ENCODE data around the gene RNU4-1.

GRCh38 chr12:120278137-120279069 is 14.6 kb downstream of the RNU4-1 start:
- TF ChIP-seq CTCF (IDR thresholded peaks at IDR 0.05; ENCODE audit: insufficient read depth, low read length, poor library complexity, severe bottlenecking) (no peak), EZH2phosphoT487 (conservative IDR thresholded peaks at IDR 0.05; ENCODE audit: low read length) (no peak)
